ENCODE results near the gene SMAD6.
"Not testable (repeated sequence)": the region's sequence is repeated elsewhere in the genome, so short reads cannot be mapped to it uniquely, and the experiment has no call there.

DNA sequence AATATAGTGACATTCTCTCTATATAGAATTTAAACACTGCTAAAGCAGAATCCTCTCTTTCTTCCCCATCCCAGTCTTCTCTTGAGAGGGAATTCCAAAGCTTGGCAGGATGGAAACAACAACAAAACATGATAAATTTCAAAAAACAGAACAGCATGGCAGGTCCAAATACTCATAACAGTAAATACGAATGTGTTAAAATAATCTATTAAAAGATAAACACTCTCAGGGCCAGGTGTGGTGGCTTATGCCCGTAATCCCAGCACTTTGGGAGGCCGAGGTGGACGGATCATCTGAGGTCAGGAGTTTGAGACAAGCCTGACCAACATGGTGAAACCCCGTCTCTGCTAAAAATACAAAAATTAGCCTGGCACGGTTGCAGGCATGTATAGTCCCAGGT is 56.2 kb downstream of the SMAD6 start:
- TF ChIP-seq, protein P1, sequence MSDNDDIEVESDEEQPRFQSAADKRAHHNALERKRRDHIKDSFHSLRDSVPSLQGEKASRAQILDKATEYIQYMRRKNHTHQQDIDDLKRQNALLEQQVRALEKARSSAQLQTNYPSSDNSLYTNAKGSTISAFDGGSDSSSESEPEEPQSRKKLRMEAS (IDR thresholded peaks at IDR 0.05; ENCODE audit: low read depth, low read length): not testable (repeated sequence)
- TF ChIP-seq, protein P2, sequence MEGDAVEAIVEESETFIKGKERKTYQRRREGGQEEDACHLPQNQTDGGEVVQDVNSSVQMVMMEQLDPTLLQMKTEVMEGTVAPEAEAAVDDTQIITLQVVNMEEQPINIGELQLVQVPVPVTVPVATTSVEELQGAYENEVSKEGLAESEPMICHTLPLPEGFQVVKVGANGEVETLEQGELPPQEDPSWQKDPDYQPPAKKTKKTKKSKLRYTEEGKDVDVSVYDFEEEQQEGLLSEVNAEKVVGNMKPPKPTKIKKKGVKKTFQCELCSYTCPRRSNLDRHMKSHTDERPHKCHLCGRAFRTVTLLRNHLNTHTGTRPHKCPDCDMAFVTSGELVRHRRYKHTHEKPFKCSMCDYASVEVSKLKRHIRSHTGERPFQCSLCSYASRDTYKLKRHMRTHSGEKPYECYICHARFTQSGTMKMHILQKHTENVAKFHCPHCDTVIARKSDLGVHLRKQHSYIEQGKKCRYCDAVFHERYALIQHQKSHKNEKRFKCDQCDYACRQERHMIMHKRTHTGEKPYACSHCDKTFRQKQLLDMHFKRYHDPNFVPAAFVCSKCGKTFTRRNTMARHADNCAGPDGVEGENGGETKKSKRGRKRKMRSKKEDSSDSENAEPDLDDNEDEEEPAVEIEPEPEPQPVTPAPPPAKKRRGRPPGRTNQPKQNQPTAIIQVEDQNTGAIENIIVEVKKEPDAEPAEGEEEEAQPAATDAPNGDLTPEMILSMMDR (IDR thresholded peaks at IDR 0.05; ENCODE audit: low read depth, low read length): not testable (repeated sequence)
